Upper lobe of left lung (tissue), 4 donors: ENCODE data around the gene TEN1.
A peak's percentile ranks its signal among the peaks of the same experiment; 100 is the strongest.

ENCODE experiments used
- POLR2A ChIP-seq, 4 donors: fragments of 450-650 bp; IDR thresholded peaks; one replicate each; pipeline ENCODE4 v1.5.1; 2016 to 2017; ENCODE audit warnings: antibody characterized with exemption in 4 of 4, mild to moderate bottlenecking in 2 of 4
- TF ChIP-seq, protein P1 (sequence below), 6 experiments: fragments of 450-650 bp in 4 of 6; fragments of 200-600 bp in 2 of 6; sonication (generic) in 2 of 6; IDR thresholded peaks; one replicate each; pipeline ENCODE4 v1.5.1; 2016 to 2019; ENCODE audit warnings: antibody characterized with exemption in 6 of 6

DNA sequence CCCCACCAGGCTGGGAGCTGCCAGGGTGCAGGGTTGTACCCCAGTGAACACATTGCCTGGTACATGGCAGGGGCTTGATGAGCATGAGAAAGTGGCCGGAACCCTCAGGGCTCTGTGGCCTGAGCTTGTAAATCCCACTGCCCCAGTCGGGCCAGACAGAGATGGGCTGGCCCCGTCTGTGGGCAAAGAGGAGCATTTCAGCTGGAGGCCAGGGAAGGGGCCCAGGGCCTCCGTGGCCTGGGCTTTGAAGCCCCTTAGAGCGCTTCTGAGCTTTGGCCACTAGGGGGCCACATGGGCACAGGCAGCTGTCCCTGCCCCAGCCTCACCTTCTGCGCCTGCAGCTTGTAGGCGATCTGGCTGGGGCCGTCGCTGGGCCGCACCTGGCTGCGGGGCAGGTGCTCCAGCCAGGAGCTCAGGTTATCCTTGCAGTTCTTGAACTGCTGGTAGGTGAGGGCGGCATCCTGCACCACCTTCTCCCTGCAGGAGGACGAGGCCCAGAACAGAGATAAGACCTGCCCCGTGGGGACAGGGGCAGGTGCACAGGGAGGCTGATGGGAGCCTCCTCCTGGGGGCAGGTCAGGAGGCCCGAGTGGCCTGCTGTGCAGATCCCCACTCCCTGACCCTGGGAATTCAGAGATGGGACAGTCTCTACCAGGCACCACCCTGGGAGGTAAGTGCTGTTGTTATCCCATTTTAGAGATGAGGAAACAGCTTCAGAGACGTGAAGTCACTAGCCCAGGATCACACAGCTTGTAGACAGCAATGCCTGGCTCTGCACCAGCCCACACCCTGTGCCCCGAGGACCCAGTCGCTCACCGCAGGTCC, 35.3 kb downstream of the TEN1 start:
- TF ChIP-seq POLR2A (IDR thresholded peaks at IDR 0.05) = no peak
- TF ChIP-seq, protein P1, sequence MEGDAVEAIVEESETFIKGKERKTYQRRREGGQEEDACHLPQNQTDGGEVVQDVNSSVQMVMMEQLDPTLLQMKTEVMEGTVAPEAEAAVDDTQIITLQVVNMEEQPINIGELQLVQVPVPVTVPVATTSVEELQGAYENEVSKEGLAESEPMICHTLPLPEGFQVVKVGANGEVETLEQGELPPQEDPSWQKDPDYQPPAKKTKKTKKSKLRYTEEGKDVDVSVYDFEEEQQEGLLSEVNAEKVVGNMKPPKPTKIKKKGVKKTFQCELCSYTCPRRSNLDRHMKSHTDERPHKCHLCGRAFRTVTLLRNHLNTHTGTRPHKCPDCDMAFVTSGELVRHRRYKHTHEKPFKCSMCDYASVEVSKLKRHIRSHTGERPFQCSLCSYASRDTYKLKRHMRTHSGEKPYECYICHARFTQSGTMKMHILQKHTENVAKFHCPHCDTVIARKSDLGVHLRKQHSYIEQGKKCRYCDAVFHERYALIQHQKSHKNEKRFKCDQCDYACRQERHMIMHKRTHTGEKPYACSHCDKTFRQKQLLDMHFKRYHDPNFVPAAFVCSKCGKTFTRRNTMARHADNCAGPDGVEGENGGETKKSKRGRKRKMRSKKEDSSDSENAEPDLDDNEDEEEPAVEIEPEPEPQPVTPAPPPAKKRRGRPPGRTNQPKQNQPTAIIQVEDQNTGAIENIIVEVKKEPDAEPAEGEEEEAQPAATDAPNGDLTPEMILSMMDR (IDR thresholded peaks at IDR 0.05) = peak; percentile 92 to 98 (median 96)
